T-helper 1 cell treated with Interleukin-12 subunit alpha and Interleukin-12 subunit beta and Interleukin-4 antibody, amounts not matched to agents 30 μg/mL and 1 μg/mL, for 36 hours (primary cell): ENCODE data around the gene TMEM100.

Source experiments
- H3K27ac Mint-ChIP-seq: one replicate; pipeline ENCODE4 v1.8.0; 2021; ENCODE audit warnings: mild to moderate bottlenecking, mixed read lengths
- H3K27me3 Mint-ChIP-seq: one replicate; pipeline ENCODE4 v1.8.0; 2021; ENCODE audit warnings: low read depth, mixed read lengths
- H3K36me3 Mint-ChIP-seq: one replicate; pipeline ENCODE4 v1.8.0; 2021; ENCODE audit warnings: low read depth, mixed read lengths
- H3K4me1 Mint-ChIP-seq: one replicate; pipeline ENCODE4 v1.8.0; 2021; ENCODE audit warnings: low read depth, mixed read lengths
- H3K4me3 Mint-ChIP-seq: one replicate; pipeline ENCODE4 v1.8.0; 2021; ENCODE audit warnings: mild to moderate bottlenecking, moderate library complexity, mixed read lengths
- H3K9me3 Mint-ChIP-seq: one replicate; pipeline ENCODE4 v1.8.0; 2021; ENCODE audit warnings: mixed read lengths

Gene TMEM100, protein sequence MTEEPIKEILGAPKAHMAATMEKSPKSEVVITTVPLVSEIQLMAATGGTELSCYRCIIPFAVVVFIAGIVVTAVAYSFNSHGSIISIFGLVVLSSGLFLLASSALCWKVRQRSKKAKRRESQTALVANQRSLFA

GRCh38 chr17:55722742-55723487, at the start of gene TMEM100:
TSS of gene TMEM100 (minus strand) at chr17:55722864. CDS start at chr17:55721070, 1,794 bp downstream.
- Mint-ChIP-seq H3K4me3 (no peak within 1 kb of the TSS), H3K27me3 (peaks cover 60% of the 10 kb centered on the region), H3K4me1 (no peaks in the 10 kb centered on the region), H3K36me3 (no peaks in the 10 kb centered on the region), H3K27ac (no peak within 1 kb of the TSS), H3K9me3 (no peaks in the 10 kb centered on the region)

GRCh38 chr17:55772086-55772485, 49.4 kb upstream of the TMEM100 start:
- H3K36me3 Mint-ChIP-seq = peaks cover 6% of the 10 kb centered on the region
- no peak overlapping the region for H3K4me3 Mint-ChIP-seq
- no peaks in the 10 kb centered on the region for H3K27me3 Mint-ChIP-seq
- no peaks in the 10 kb centered on the region for H3K9me3 Mint-ChIP-seq
- peaks cover 2% of the 10 kb centered on the region for H3K4me1 Mint-ChIP-seq
- H3K27ac Mint-ChIP-seq = no peak overlapping the region

DNA sequence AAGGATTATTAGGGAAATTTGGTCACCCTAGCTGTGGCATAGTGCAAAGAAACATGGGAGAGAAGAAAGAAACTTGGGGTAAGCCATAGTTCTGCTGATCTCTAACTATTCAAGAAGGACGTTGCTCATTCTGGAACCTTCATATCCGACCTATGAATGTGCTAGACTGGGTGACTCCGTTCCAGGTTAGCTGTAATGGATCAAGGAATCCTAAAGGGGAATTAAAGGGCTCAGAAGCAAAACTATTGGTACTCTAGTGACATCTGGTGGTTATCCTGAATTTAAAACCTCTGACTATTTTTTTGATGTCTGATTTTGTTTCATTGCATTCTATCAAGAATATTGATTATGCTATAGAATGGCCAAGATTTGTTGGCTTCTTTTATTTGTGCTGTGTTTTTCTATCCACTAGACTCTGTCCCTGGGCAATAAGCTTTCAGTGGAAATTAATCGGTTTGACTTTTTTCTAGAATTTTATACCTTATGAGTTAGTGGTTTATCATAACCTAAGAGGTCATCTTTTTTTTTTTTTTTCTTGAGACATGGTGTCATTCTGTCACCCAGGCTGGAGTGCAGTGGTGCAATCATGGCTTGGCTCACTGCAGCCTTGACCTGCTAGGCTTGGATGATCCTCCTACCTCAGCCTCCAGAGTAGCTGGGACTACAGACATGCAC, 47.7 kb upstream of the TMEM100 start:
- H3K27me3 Mint-ChIP-seq = no peaks in the 10 kb centered on the region
- peaks cover 2% of the 10 kb centered on the region for H3K4me1 Mint-ChIP-seq
- H3K27ac Mint-ChIP-seq = no peak overlapping the region
- no peaks in the 10 kb centered on the region for H3K36me3 Mint-ChIP-seq
- no peaks in the 10 kb centered on the region for H3K9me3 Mint-ChIP-seq
- no peak overlapping the region for H3K4me3 Mint-ChIP-seq

DNA sequence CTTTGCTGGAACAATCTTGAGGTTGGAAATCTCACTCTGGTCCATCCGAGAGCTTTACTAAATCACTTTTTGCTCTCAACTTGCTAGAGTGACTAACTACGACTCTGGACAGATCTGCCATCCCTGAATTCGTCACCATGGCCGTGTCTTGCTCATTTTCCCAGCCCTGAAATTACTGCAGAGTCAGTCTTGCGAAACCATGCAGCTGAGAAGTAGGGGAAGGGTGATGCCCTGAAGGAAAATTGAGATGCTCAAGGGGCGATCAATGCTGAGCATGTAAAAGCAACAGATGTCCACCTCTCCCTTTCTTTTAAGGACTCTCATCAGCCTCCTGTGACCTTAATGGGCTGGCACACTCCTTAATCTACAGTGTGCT, 46.9 kb upstream of the TMEM100 start:
- Mint-ChIP-seq H3K9me3 (no peaks in the 10 kb centered on the region), H3K4me3 (no peak overlapping the region), H3K27me3 (no peaks in the 10 kb centered on the region), H3K36me3 (no peaks in the 10 kb centered on the region), H3K4me1 (peaks cover 2% of the 10 kb centered on the region), H3K27ac (no peak overlapping the region)

GRCh38 chr17:55768936-55769624, 46.4 kb upstream of the TMEM100 start:
- no peak overlapping the region for H3K27ac Mint-ChIP-seq
- H3K9me3 Mint-ChIP-seq = no peaks in the 10 kb centered on the region
- no peak overlapping the region for H3K4me3 Mint-ChIP-seq
- no peaks in the 10 kb centered on the region for H3K36me3 Mint-ChIP-seq
- no peaks in the 10 kb centered on the region for H3K27me3 Mint-ChIP-seq
- H3K4me1 Mint-ChIP-seq = peaks cover 2% of the 10 kb centered on the region

GRCh38 chr17:55765472-55765871, 42.8 kb upstream of the TMEM100 start:
- no peaks in the 10 kb centered on the region for H3K9me3 Mint-ChIP-seq
- H3K4me3 Mint-ChIP-seq = no peak overlapping the region
- no peak overlapping the region for H3K27ac Mint-ChIP-seq
- H3K36me3 Mint-ChIP-seq = no peaks in the 10 kb centered on the region
- H3K27me3 Mint-ChIP-seq = no peaks in the 10 kb centered on the region
- H3K4me1 Mint-ChIP-seq = no peaks in the 10 kb centered on the region

DNA sequence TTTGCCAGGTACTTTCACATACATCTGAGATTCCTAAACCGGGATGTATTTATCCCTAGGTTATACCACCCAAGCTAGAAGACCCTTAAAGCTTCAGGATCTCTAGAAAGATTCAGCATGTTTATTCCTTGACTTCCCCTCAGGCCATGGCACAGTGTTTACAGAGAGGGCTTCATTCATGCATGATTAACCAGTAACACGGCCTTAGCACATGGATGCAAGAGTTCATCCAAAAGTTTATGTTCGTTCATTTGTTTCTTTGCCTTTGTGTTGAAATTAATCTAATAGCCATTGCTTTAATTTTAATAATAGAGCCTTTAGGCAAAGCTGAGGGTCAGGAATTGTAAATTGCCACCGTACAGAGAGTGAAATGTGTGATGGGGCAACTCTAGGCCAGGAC, 41.9 kb upstream of the TMEM100 start:
- no peak overlapping the region for H3K27ac Mint-ChIP-seq
- no peak overlapping the region for H3K4me3 Mint-ChIP-seq
- no peaks in the 10 kb centered on the region for H3K4me1 Mint-ChIP-seq
- H3K9me3 Mint-ChIP-seq = no peaks in the 10 kb centered on the region
- no peaks in the 10 kb centered on the region for H3K27me3 Mint-ChIP-seq
- no peaks in the 10 kb centered on the region for H3K36me3 Mint-ChIP-seq

DNA sequence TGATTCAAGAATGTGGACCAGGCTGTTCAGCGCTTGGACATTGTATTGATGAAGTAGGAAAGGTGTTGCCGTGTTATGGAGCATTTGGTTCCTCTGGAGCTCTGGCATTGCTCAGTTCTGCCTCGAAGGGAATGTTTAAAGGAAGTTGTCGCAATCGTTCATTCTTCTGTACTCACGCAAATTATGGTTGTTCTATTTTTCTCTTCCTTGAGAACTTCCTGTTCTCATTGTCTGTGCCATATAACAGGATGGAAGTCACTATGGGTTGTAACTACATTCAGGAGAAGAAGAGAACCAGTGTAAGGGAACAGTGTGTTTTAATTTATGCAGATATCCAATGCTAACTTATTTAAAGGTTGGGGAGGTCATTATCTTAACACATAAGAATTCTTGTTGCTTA, 41.2 kb upstream of the TMEM100 start:
- Mint-ChIP-seq H3K4me1 (no peaks in the 10 kb centered on the region), H3K4me3 (no peak overlapping the region), H3K36me3 (no peaks in the 10 kb centered on the region), H3K27me3 (no peaks in the 10 kb centered on the region), H3K27ac (no peak overlapping the region), H3K9me3 (no peaks in the 10 kb centered on the region)

- no peaks in the 10 kb centered on the region for H3K4me1 Mint-ChIP-seq
- H3K4me3 Mint-ChIP-seq = no peak overlapping the region
Observed at GRCh38 chr17:55762086-55762858, 39.6 kb upstream of the TMEM100 start.

GRCh38 chr17:55760643-55761355, 38.1 kb upstream of the TMEM100 start:
- Mint-ChIP-seq H3K9me3 (no peaks in the 10 kb centered on the region), H3K4me3 (no peak overlapping the region), H3K4me1 (no peaks in the 10 kb centered on the region), H3K36me3 (no peaks in the 10 kb centered on the region), H3K27me3 (no peaks in the 10 kb centered on the region), H3K27ac (no peak overlapping the region)

More at GRCh38 chr17:55762086-55762858, 39.6 kb upstream of the TMEM100 start:
- no peaks in the 10 kb centered on the region for H3K27me3 Mint-ChIP-seq
- no peaks in the 10 kb centered on the region for H3K9me3 Mint-ChIP-seq
- no peaks in the 10 kb centered on the region for H3K36me3 Mint-ChIP-seq
- no peak overlapping the region for H3K27ac Mint-ChIP-seq

DNA sequence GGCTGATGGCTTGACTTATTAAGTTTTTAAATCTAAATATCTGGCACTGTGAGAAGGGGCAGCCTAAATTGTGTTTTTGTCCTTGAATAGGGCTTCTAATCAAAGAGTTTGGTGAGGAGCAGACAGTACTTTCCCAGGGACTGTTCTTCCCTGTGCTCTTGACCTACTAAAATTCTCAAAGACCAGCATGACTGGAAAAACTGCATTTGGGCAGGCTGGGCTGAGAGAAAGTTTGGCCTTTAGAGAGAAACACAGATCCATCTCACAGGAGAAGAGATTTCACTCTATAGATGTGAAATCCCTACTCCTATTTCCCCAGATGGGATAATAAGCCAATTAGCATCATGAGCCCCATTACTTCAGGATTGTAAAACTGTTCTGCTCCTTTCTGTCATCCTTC, 35.5 kb upstream of the TMEM100 start:
- no peaks in the 10 kb centered on the region for H3K27me3 Mint-ChIP-seq
- no peaks in the 10 kb centered on the region for H3K9me3 Mint-ChIP-seq
- H3K27ac Mint-ChIP-seq = no peak overlapping the region
- H3K36me3 Mint-ChIP-seq = no peaks in the 10 kb centered on the region
- H3K4me3 Mint-ChIP-seq = no peak overlapping the region
- no peaks in the 10 kb centered on the region for H3K4me1 Mint-ChIP-seq

- Mint-ChIP-seq H3K27ac (no peak overlapping the region), H3K9me3 (no peaks in the 10 kb centered on the region), H3K27me3 (no peaks in the 10 kb centered on the region), H3K4me3 (no peak overlapping the region), H3K4me1 (peaks cover 3% of the 10 kb centered on the region), H3K36me3 (no peaks in the 10 kb centered on the region)
Observed at GRCh38 chr17:55757659-55758058, 35.0 kb upstream of the TMEM100 start.

DNA sequence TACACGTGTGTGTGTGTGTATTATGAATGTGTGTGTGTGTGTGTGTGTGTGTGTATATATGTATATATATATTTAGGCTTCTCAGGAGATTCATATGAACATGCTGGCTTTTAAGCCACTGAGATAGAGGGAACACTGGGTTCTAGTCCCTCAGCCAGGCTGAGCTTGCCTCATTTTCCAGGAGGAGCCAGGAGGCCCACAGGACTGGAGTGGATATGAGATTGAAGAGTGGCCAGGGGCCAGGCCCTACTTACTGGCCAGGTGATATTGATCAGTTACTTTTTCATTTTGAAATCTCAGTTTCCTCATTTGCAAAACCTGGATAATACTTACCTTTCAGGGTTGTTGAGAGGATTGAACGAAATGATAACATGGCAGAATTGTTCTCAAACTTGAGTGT, 34.0 kb upstream of the TMEM100 start:
- Mint-ChIP-seq H3K27me3 (no peaks in the 10 kb centered on the region), H3K27ac (no peak overlapping the region), H3K4me3 (no peak overlapping the region), H3K36me3 (no peaks in the 10 kb centered on the region), H3K4me1 (peaks cover 5% of the 10 kb centered on the region), H3K9me3 (no peaks in the 10 kb centered on the region)
